IMR-90 (cell line): ENCODE results near the gene ACAP2. TPM values are rescaled to one million over a fixed set of nuclear protein-coding genes. Genes with fewer than 3 reads are reported as not detected.

ENCODE experiments used
- ATAC-seq: fragments of 200-7000 bp; cut with Tn5 transposase; 2 replicates; pipeline ENCODE4 v1.9.1; 2020; ENCODE audit warnings: low read depth, mild to moderate bottlenecking, moderate library complexity
- BruUV-seq: library from RNA; stranded (reverse); fragments of 400-500 nt; replicated peaks from 2 replicates; lab custom pipeline; 2021; lab: Mats Ljungman, UMichigan
- CTCF ChIA-PET: fragments of 300-600 bp; formaldehyde crosslinking; extraction: SDS; loops from one replicate; lab custom pipeline; 2021; ENCODE audit warnings: antibody characterized with exemption; lab: Yijun Ruan, JAX
- POLR2A ChIA-PET: fragments of 300-600 bp; sonication (Branson Sonifier 250); formaldehyde crosslinking; loops from one replicate; lab custom pipeline; 2022; ENCODE audit warnings: antibody characterized with exemption; ENCODE audit not compliant: unreplicated experiment; lab: Charles Lee
- DNase-seq: peaks from one replicate; pipeline ENCODE4 v3.0.0; 2013
- H2AFZ ChIP-seq: replicated peaks from 2 replicates; pipeline ENCODE3; 2013; ENCODE audit warnings: low read length, mild to moderate bottlenecking; ENCODE audit not compliant: poor library complexity
- H2AK5ac ChIP-seq: 2 replicates; pipeline ENCODE4 v1.6.1; 2013; ENCODE audit warnings: low read depth, low read length, inconsistent platforms
- H2AK9ac ChIP-seq: replicated peaks from 2 replicates; pipeline ENCODE3; 2013; ENCODE audit warnings: mild to moderate bottlenecking, low read depth, low read length, moderate library complexity; ENCODE audit not compliant: poor library complexity
- H2BK120ac ChIP-seq: 2 replicates; pipeline ENCODE4 v1.6.1; 2013; ENCODE audit warnings: low read depth, low read length, inconsistent platforms
- H2BK15ac ChIP-seq: 3 replicates; pipeline ENCODE4 v1.6.1; 2013; ENCODE audit warnings: low read depth, low read length, inconsistent platforms
- H2BK20ac ChIP-seq: 2 replicates; pipeline ENCODE4 v1.6.1; 2013; ENCODE audit warnings: low read depth, mild to moderate bottlenecking, inconsistent platforms, low read length, moderate library complexity
- H2BK5ac ChIP-seq: 2 replicates; pipeline ENCODE4 v1.6.1; 2013; ENCODE audit warnings: mild to moderate bottlenecking, low read depth, low read length, inconsistent platforms; ENCODE audit not compliant: poor library complexity, severe bottlenecking
- H3K14ac ChIP-seq: replicated peaks from 2 replicates; pipeline ENCODE4 v1.6.1; 2013; ENCODE audit warnings: low read depth, low read length, inconsistent platforms
- H3K18ac ChIP-seq: 2 replicates; pipeline ENCODE4 v1.6.1; 2013; ENCODE audit warnings: low read depth, low read length, control low read depth
- H3K23ac ChIP-seq: 2 replicates; pipeline ENCODE4 v1.6.1; 2013; ENCODE audit warnings: low read depth, low read length, inconsistent platforms
- H3K27ac ChIP-seq: 2 replicates; pipeline ENCODE4 v1.5.1; 2013; ENCODE audit warnings: mild to moderate bottlenecking, control low read depth, low read length; ENCODE audit not compliant: insufficient read depth
- H3K27me3 ChIP-seq: 2 replicates; pipeline ENCODE4 v1.6.1; 2013; ENCODE audit warnings: low read length; ENCODE audit not compliant: control insufficient read depth, insufficient read depth
- H3K36me3 ChIP-seq: 2 replicates; pipeline ENCODE4 v1.6.1; 2013; ENCODE audit warnings: low read length, mixed read lengths; ENCODE audit not compliant: control insufficient read depth, insufficient read depth
- H3K4ac ChIP-seq: 2 replicates; pipeline ENCODE4 v1.6.1; 2013; ENCODE audit warnings: low read depth, low read length, inconsistent platforms
- H3K4me1 ChIP-seq: 2 replicates; pipeline ENCODE4 v1.6.1; 2013; ENCODE audit warnings: low read length, mixed read lengths; ENCODE audit not compliant: control insufficient read depth, insufficient read depth
- H3K4me2 ChIP-seq: 2 replicates; pipeline ENCODE4 v1.6.1; 2013; ENCODE audit warnings: low read depth, mild to moderate bottlenecking, control low read depth, low read length, moderate library complexity
- H3K4me3 ChIP-seq: 2 replicates; pipeline ENCODE4 v1.5.1; 2013; ENCODE audit warnings: low read depth, mild to moderate bottlenecking, control low read depth, low read length, moderate library complexity; ENCODE audit not compliant: insufficient read depth
- H3K56ac ChIP-seq: 2 replicates; pipeline ENCODE4 v1.6.1; 2013; ENCODE audit warnings: low read length, inconsistent platforms; ENCODE audit not compliant: insufficient read depth; ENCODE audit errors: extremely low read depth
- H3K79me1 ChIP-seq, 2 experiments: 2 replicates each; pipeline ENCODE4 v1.6.1; 2013; ENCODE audit warnings: low read length in 2 of 2, inconsistent platforms in 1 of 2, low read depth in 1 of 2
- H3K9ac ChIP-seq: 2 replicates; pipeline ENCODE4 v1.6.1; 2013; ENCODE audit warnings: low read depth, low read length, control low read depth
- H3K9me1 ChIP-seq: 2 replicates; pipeline ENCODE4 v1.6.1; 2013; ENCODE audit warnings: low read length, inconsistent platforms; ENCODE audit not compliant: insufficient read depth
- H3K9me3 ChIP-seq: 2 replicates; pipeline ENCODE4 v1.6.1; 2013; ENCODE audit warnings: low read length; ENCODE audit not compliant: control insufficient read depth, insufficient read depth
- H4K20me1 ChIP-seq: 2 replicates; pipeline ENCODE4 v1.6.1; 2013; ENCODE audit warnings: low read length, inconsistent platforms; ENCODE audit not compliant: insufficient read depth
- H4K5ac ChIP-seq: 2 replicates; pipeline ENCODE4 v1.6.1; 2013; ENCODE audit warnings: mild to moderate bottlenecking, low read depth, low read length, control low read depth
- H4K8ac ChIP-seq, 2 experiments: 2 replicates each; pipeline ENCODE4 v1.6.1; 2013; ENCODE audit warnings: low read depth in 2 of 2, low read length in 2 of 2, control low read depth in 1 of 2, inconsistent platforms in 1 of 2
- H4K91ac ChIP-seq: 2 replicates; pipeline ENCODE4 v1.6.1; 2013; ENCODE audit warnings: low read depth, low read length, inconsistent platforms; ENCODE audit not compliant: insufficient read depth
- BHLHE40 ChIP-seq: fragments of 150-350 bp; IDR thresholded peaks from 2 replicates; pipeline ENCODE4 v1.6.1; 2016; ENCODE audit warnings: mild to moderate bottlenecking, low read depth, low read length
- CHD1 ChIP-seq: IDR thresholded peaks from 2 replicates; pipeline ENCODE4 v1.6.1; 2012; ENCODE audit warnings: low read depth, low read length, improper control_type of control experiment
- ELK1 ChIP-seq: fragments of 150-350 bp; IDR thresholded peaks from 2 replicates; pipeline ENCODE4 v1.6.1; 2016; ENCODE audit warnings: low read depth, mild to moderate bottlenecking, low read length, moderate library complexity, borderline replicate concordance
- FOS ChIP-seq: fragments of 150-350 bp; IDR thresholded peaks from 2 replicates; pipeline ENCODE4 v1.6.1; 2016; ENCODE audit warnings: low read depth, low read length
- MAFK ChIP-seq: IDR thresholded peaks from 2 replicates; pipeline ENCODE4 v1.6.1; 2012; ENCODE audit warnings: low read depth, low read length, improper control_type of control experiment
- MAZ ChIP-seq: IDR thresholded peaks from 2 replicates; pipeline ENCODE4 v1.6.1; 2012; ENCODE audit warnings: low read depth, mild to moderate bottlenecking, low read length, improper control_type of control experiment, moderate library complexity, borderline replicate concordance
- MXI1 ChIP-seq: IDR thresholded peaks from 2 replicates; pipeline ENCODE4 v1.6.1; 2012; ENCODE audit warnings: low read depth, mild to moderate bottlenecking, low read length, moderate library complexity, borderline replicate concordance
- NFE2L2 ChIP-seq: fragments of 150-350 bp; IDR thresholded peaks from 2 replicates; pipeline ENCODE4 v1.6.1; 2016; ENCODE audit warnings: low read depth, mild to moderate bottlenecking, low read length
- POLR2A ChIP-seq: IDR thresholded peaks from 2 replicates; pipeline ENCODE4 v1.6.1; 2012; ENCODE audit warnings: mild to moderate bottlenecking, low read depth, low read length
- RAD21 ChIP-seq: IDR thresholded peaks from 2 replicates; pipeline ENCODE4 v1.6.1; 2012; ENCODE audit warnings: low read length, improper control_type of control experiment
- USF2 ChIP-seq: fragments of 150-350 bp; IDR thresholded peaks from 2 replicates; pipeline ENCODE4 v1.6.1; 2017; ENCODE audit warnings: mild to moderate bottlenecking, antibody characterized with exemption, low read length, low read depth
- WGBS, 2 experiments: methylation state at CpG; one replicate each; pipeline versions ENCODE4 v1.1.5 to v1.1.7; 2013; ENCODE audit warnings: missing lambda C conversion rate in 2 of 2; ENCODE audit not compliant: insufficient read length in 1 of 2; ENCODE audit errors: extremely low coverage in 2 of 2; 5-methylcytosine and 5-hydroxymethylcytosine counted together
- dilution Hi-C: fragments of 300-500 bp; cut with HindIII; formaldehyde crosslinking; loops from one replicate; pipeline ENCODE4 v1.14.3; 2018; ENCODE audit warnings: low sequenced_read_pairs; ENCODE audit not compliant: unreplicated experiment
- in situ Hi-C: fragments of 300-500 bp; cut with MboI; formaldehyde crosslinking; loops from 3 replicates; pipeline ENCODE4 v1.14.3; 2019; ENCODE audit warnings: low sequenced_read_pairs, inconsistent platforms, mixed read lengths
- intact Hi-C: fragments of 100-400 bp; cut with micrococcal nuclease; formaldehyde crosslinking; loops from 2 replicates; pipeline ENCODE4 v1.10.0; 2022
- polyA plus RNA-seq, 3 experiments: library from polyadenylated mRNA; depleted of rRNA; stranded (reverse); fragments of >200 nt; gene quantifications; 2 replicates each; pipeline ENCODE4 v1.2.3, GENCODE V29; 2012; ENCODE audit warnings: low replicate concordance in 1 of 3
- total RNA-seq: library from RNA; depleted of rRNA; stranded (reverse); fragments of >200 nt; gene quantifications from 2 replicates; pipeline ENCODE4 v1.2.3, GENCODE V29; 2012

ACAP2 gene
- total and polyA plus RNA-seq, 2 of the 4 experiments (the other 2 are of a cell fraction), result 11.9 to 35.1 TPM

GRCh38 chr3:195460091-195460713, 17.4 kb upstream of the ACAP2 start:
- no peak for ATAC-seq
- H3K4me2 ChIP-seq, result no peak overlapping the region
- no peak overlapping the region for H3K9ac ChIP-seq
- H4K20me1 ChIP-seq, result no peaks in the 10 kb centered on the region
- no TSS peak for BruUV-seq
- H3K9me3 ChIP-seq, result no peaks in the 10 kb centered on the region
- H3K4me1 ChIP-seq, result no peaks in the 10 kb centered on the region
- no peaks in the 10 kb centered on the region for H3K79me1 ChIP-seq
- no peak overlapping the region for H4K8ac ChIP-seq
- DNase-seq, result no peak
- no peak overlapping the region for H3K4me3 ChIP-seq
- H2BK5ac ChIP-seq, result no peak overlapping the region
- 0 out of 2 replicates have a peak, but pooled peaks cover 3% of the 10 kb centered on the region for H3K27me3 ChIP-seq
- no peak overlapping the region for H4K5ac ChIP-seq
- intact Hi-C loops (no loop called here), in situ Hi-C loops (loop anchor here (10.0 kb wide), 1 partner anchor 55 kb away; no protein-coding TSS in a partner anchor), dilution Hi-C loops (no loop called here)
- CTCF ChIA-PET, result no interaction called here
- H3K36me3 ChIP-seq, result no peaks in the 10 kb centered on the region
- POLR2A ChIA-PET, result interaction anchor here (0.9 kb wide), 2 partner anchors 8 to 12 kb away, joined by 4 to 5 read pairs; no protein-coding TSS in a partner anchor
- no peak overlapping the region for H2AK5ac ChIP-seq
- H3K23ac ChIP-seq, result no peak overlapping the region
- no peak overlapping the region for H2BK20ac ChIP-seq
- H3K9me1 ChIP-seq, result no peaks in the 10 kb centered on the region; the same call in 1 of the 2 replicates
- no peak for TF ChIP-seq CHD1
- TF ChIP-seq MAFK, result no peak
- TF ChIP-seq FOS, result no peak
- TF ChIP-seq MXI1, result no peak
- TF ChIP-seq NFE2L2, result no peak
- no peak for TF ChIP-seq ELK1
- TF ChIP-seq USF2, result no peak
- no peak for TF ChIP-seq BHLHE40
- TF ChIP-seq POLR2A, result no peak
- no peak for TF ChIP-seq RAD21
- TF ChIP-seq MAZ, result no peak
- H3K56ac ChIP-seq, result no peak overlapping the region
- H2AK9ac ChIP-seq, result no peak overlapping the region
- WGBS, 2 experiments, result no CpG with 5 or more reads among the region's 2 CpGs
- no peak overlapping the region for H4K91ac ChIP-seq
- H2AFZ ChIP-seq, result no peak overlapping the region
- H2BK120ac ChIP-seq, result no peak overlapping the region
- no peak overlapping the region for H3K18ac ChIP-seq
- no peak overlapping the region for H3K4ac ChIP-seq
- H3K14ac ChIP-seq, result no peak overlapping the region
- H2BK15ac ChIP-seq, result no peak overlapping the region
- no peak overlapping the region for H3K27ac ChIP-seq
